HepG2 (cell line): ENCODE measurements around the gene ASB16. TPM values are rescaled to one million over a fixed set of nuclear protein-coding genes. Genes with fewer than 3 reads are reported as not detected.

Experiments used
- ATF7-NPFF ChIP-seq: sonication (generic); formaldehyde crosslinking; IDR thresholded peaks from 2 replicates; pipeline ENCODE4 v1.8.1; 2023; ENCODE audit warnings: mild to moderate bottlenecking, low read depth, missing genetic modification reagents, moderate library complexity
- MAFK ChIP-seq, 2 experiments: IDR thresholded peaks in 1 of 2; conservative IDR thresholded peaks in 1 of 2; 2 replicates each; pipeline ENCODE4 v1.6.1; 2011; ENCODE audit warnings: improper control_type of control experiment in 2 of 2, low read length in 2 of 2
- MLLT10 ChIP-seq: sonication (generic); formaldehyde crosslinking; IDR thresholded peaks from 2 replicates; pipeline ENCODE4 v1.4.0; 2020; ENCODE audit warnings: missing genetic modification reagents
- NR2F1 ChIP-seq, 2 experiments: fragments of 450-650 bp in 1 of 2; formaldehyde crosslinking in 1 of 2; IDR thresholded peaks; 2 replicates each; pipeline versions ENCODE4 v1.5.0 to v1.6.1; 2016 to 2020; ENCODE audit warnings: mild to moderate bottlenecking in 1 of 2, missing compliant biosample characterization in 1 of 2, missing genetic modification reagents in 1 of 2, moderate library complexity in 1 of 2
- POGZ ChIP-seq: sonication (generic); formaldehyde crosslinking; IDR thresholded peaks from 2 replicates; pipeline ENCODE4 v1.4.0; 2020; ENCODE audit warnings: mild to moderate bottlenecking, missing genetic modification reagents
- POLR2AphosphoS5 ChIP-seq: IDR thresholded peaks from 2 replicates; pipeline ENCODE4 v1.6.1; 2012; ENCODE audit warnings: low read depth, low read length
- REST ChIP-seq, 2 experiments: IDR thresholded peaks; 2 replicates each; pipeline ENCODE4 v1.6.1; 2011 to 2012; ENCODE audit warnings: low read length in 2 of 2, borderline replicate concordance in 1 of 2, low read depth in 1 of 2, mild to moderate bottlenecking in 1 of 2, moderate library complexity in 1 of 2
- RNF219 ChIP-seq: sonication (generic); formaldehyde crosslinking; IDR thresholded peaks from 2 replicates; pipeline ENCODE4 v1.5.0; 2020; ENCODE audit warnings: mild to moderate bottlenecking, missing genetic modification reagents
- SP2 ChIP-seq: sonication (generic); formaldehyde crosslinking; IDR thresholded peaks from 2 replicates; pipeline ENCODE4 v1.5.1; 2020; ENCODE audit warnings: mild to moderate bottlenecking, missing genetic modification reagents
- SP5 ChIP-seq: IDR thresholded peaks from 2 replicates; pipeline ENCODE4 v1.6.1; 2016; ENCODE audit warnings: low read depth, borderline replicate concordance
- STAG1 ChIP-seq: sonication (generic); formaldehyde crosslinking; IDR thresholded peaks from 2 replicates; pipeline ENCODE4 v1.4.0; 2020; ENCODE audit warnings: missing genetic modification reagents
- TEF ChIP-seq: sonication (generic); formaldehyde crosslinking; IDR thresholded peaks from 2 replicates; pipeline ENCODE4 v1.5.0; 2020; ENCODE audit warnings: missing genetic modification reagents
- TFAP4 ChIP-seq: sonication (generic); IDR thresholded peaks from 2 replicates; pipeline ENCODE4 v1.6.1; 2016; ENCODE audit warnings: low read depth, borderline replicate concordance
- ZMYM4 ChIP-seq: sonication (generic); formaldehyde crosslinking; IDR thresholded peaks from 2 replicates; pipeline ENCODE4 v1.8.1; 2023; ENCODE audit warnings: mild to moderate bottlenecking, missing genetic modification reagents
- ZNF382 ChIP-seq: sonication (generic); formaldehyde crosslinking; IDR thresholded peaks from 2 replicates; pipeline ENCODE4 v1.5.0; 2020; ENCODE audit warnings: missing genetic modification reagents, mild to moderate bottlenecking, borderline replicate concordance
- ZNF503 ChIP-seq: sonication (generic); formaldehyde crosslinking; IDR thresholded peaks from 2 replicates; pipeline ENCODE4 v1.4.0; 2020; ENCODE audit warnings: missing genetic modification reagents
- ZNF546 ChIP-seq: sonication (generic); formaldehyde crosslinking; conservative IDR thresholded peaks from 2 replicates; pipeline ENCODE4 v1.8.1; 2023; ENCODE audit warnings: mild to moderate bottlenecking, missing genetic modification reagents
- ZNF605 ChIP-seq: sonication (generic); formaldehyde crosslinking; IDR thresholded peaks from 2 replicates; pipeline ENCODE4 v1.8.0; 2022; ENCODE audit warnings: mild to moderate bottlenecking, missing genetic modification reagents
- ZNF7 ChIP-seq: IDR thresholded peaks from 2 replicates; pipeline ENCODE4 v1.6.1; 2016; ENCODE audit warnings: missing biosample characterization, missing genetic modification reagents
- ZSCAN29 ChIP-seq: sonication (generic); formaldehyde crosslinking; conservative IDR thresholded peaks from 2 replicates; pipeline ENCODE4 v1.4.0; 2020; ENCODE audit warnings: mild to moderate bottlenecking, missing genetic modification reagents
- polyA plus RNA-seq, 8 experiments: library from polyadenylated mRNA; depleted of rRNA in 3 of 8; stranded (reverse) in 7 of 8; unstranded in 1 of 8; fragments of >200 nt; fragmentation: Illumina TruSeq in 4 of 8; extraction: Trizol in 4 of 8; gene quantifications; 2 replicates each; pipeline versions ENCODE4 v1.2.1 to v1.2.3, GENCODE V29; 2011 to 2016; ENCODE audit warnings: low read depth in 4 of 8, missing spikeins in 1 of 8, mixed read lengths in 1 of 8; ENCODE audit not compliant: insufficient read depth in 1 of 8
- total RNA-seq, 5 experiments: library from RNA; depleted of rRNA; stranded (reverse); fragments of >200 nt; fragmentation: Illumina TruSeq; extraction: Trizol; gene quantifications; 2 replicates each; pipeline ENCODE4 v1.2.3, GENCODE V29; 2016; ENCODE audit warnings: low read depth in 1 of 5

Gene ASB16
- total and polyA plus RNA-seq, 2 of the 13 experiments (the other 11 are each of a cell fraction or from before 2014, with no cell fraction given), result 0.07 TPM; not detected in 1

GRCh38 chr17:44184212-44184810, 13.8 kb downstream of the ASB16 start (continued):
- no peak for TF ChIP-seq TEF
- TF ChIP-seq ZNF605 (CRISPR knock-in tag), result no peak
- no peak for TF ChIP-seq SP2 (CRISPR knock-in tag)
- TF ChIP-seq SP5 (CRISPR knock-in tag), result no peak
- no peak for TF ChIP-seq ZNF503 (CRISPR knock-in tag)
- TF ChIP-seq ATF7-NPFF (CRISPR knock-in tag), result no peak
- no peak for TF ChIP-seq ZSCAN29 (CRISPR knock-in tag)
- TF ChIP-seq REST (IDR thresholded peaks at IDR 0.05; ENCODE audit: borderline replicate concordance in 1 of 2, low read depth in 1 of 2, low read length in 2 of 2), result no peak
- TF ChIP-seq ZMYM4, result 0 out of 2 replicates have a peak, but pooled peaks have one; percentile 49
- TF ChIP-seq TFAP4, result no peak
- TF ChIP-seq ZNF7 (CRISPR knock-in tag), result peak; percentile 5; the same call in 1 of the 2 replicates
- no peak for TF ChIP-seq MAFK (conservative IDR thresholded peaks at IDR 0.05 in 1 of 2, IDR thresholded peaks at IDR 0.05 in 1 of 2; ENCODE audit: low read length in 2 of 2)
- TF ChIP-seq POGZ (CRISPR knock-in tag), result peak; percentile 31; the same call in 1 of the 2 replicates
- TF ChIP-seq POLR2AphosphoS5, result no peak
- no peak for TF ChIP-seq ZNF546 (CRISPR knock-in tag)
- TF ChIP-seq RNF219, result no peak
- no peak for TF ChIP-seq MLLT10
- no peak for TF ChIP-seq STAG1 (CRISPR knock-in tag)
- TF ChIP-seq ZNF382, result no peak
- TF ChIP-seq NR2F1 (CRISPR knock-in tag; IDR thresholded peaks at IDR 0.05), result peak; percentile 35 to 74; a peak in 3 of 4 replicates
